ENCODE measurements around the gene LMBR1. TPM values are rescaled to one million over a fixed set of nuclear protein-coding genes. Genes with fewer than 3 reads are reported as not detected.
A peak's percentile ranks its signal among the peaks of the same experiment; 100 is the strongest.
"Not testable (repeated sequence)": the region's sequence is repeated elsewhere in the genome, so short reads cannot be mapped to it uniquely, and the experiment has no call there.

LMBR1 gene
- total RNA-seq, 1 donor from 2014 or later, result 44.5 TPM

DNA sequence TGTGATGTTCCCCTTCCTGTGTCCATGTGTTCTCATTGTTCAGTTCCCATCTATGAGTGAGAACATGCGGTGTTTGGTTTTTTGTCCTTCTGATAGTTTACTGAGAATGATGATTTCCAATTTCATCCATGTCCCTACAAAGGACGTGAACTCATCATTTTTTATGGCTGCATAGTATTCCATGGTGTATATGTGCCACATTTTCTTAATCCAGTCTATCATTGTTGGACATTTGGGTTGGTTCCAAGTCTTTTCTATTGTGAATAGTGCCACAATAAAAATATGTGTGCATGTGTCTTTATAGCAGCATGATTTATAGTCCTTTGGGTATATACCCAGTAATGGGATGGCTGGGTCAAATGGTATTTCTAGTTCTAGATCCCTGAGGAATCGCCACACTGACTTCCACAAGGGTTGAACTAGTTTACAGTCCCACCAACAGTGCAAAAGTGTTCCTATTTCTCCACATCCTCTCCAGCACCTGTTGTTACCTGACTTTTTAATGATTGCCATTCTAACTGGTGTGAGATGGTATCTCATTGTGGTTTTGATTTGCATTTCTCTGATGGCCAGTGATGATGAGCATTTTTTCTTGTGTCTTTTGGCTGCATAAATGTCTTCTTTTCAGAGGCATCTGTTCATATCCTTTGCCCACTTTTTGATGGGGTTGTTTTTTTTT lies 16.7 kb upstream of the LMBR1 start:
- intact Hi-C loops (cut with micrococcal nuclease); DNase-seq; ATAC-seq: not testable (repeated sequence)

DNA sequence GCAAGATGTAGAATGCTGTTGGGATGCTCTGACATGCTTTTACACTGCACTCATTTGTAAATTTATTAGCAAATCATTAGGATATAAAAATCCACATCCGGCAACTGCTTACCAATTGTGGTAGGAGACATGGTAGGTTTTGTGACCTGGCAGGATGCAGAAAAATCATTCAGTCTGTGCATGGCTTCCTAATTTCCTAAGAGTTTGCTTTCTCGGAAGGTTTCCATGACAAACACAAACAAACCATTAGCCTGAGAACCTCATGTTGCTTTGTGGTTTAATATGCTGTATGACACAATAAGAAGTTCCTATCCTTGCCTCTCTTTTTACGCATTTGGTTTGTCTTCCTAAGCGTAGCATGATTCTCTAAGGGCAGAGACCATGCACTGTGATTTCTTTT lies 14.7 kb upstream of the LMBR1 start:
- no peak for DNase-seq
- intact Hi-C loops (cut with micrococcal nuclease), result no loop called here
- no peak for ATAC-seq

DNA sequence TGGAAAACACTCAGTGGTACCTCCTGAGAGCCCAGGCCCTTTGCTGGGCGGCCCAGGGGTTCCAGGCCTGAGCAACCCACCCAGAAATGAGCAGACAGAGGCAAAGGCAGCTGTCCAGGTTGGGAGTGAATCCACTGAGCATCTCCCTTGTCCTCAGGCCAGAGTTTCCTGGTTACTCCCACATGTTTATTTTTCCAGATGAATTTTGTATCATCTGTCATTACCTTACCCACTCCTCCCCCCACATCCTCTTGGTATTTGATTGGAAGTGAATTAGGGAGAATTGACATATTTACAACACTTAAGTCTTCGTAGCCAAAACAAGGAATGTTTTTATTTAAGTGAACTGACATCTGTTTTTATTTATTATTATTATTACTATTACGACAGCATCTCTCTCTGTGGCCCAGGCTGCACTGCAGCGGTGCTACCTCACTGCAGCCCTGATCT lies 13.2 kb upstream of the LMBR1 start:
- ATAC-seq (no peak), DNase-seq (no peak)
- intact Hi-C loops (cut with micrococcal nuclease), result no loop called here

DNA sequence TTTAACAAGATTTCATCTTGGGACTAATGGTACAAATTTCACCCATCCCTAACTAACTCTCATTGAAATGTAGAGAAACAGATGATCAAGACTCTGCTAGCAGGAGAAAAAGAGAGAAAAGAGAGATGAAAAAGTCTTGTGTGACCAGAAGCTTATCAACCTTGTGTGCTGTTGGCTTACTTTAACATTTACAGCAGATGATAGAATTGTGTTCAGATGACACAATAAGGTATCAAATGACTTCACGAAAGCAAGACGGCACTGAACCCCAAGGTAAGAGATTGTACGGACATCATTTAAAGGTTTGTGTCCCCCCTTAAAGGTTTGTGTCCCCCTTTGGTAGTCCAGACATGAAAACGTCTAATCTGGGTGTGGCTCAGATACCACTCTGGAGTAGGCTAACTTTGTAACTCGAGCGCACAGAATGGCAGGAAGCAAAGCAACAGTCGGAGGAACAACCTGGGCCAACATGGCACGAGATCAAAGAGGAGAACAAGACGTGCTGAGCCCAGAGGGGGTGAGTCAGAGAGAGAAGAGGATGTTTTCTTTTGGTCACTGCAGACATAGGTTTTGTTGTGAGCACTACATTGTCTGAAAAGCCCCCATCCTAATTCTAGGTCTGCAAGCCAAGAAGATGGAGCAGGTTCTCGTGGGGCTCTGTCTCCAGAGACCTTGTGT lies 10.4 kb upstream of the LMBR1 start:
- DNase-seq, result no peak
- intact Hi-C loops (cut with micrococcal nuclease), result no loop called here
- ATAC-seq, result peak; percentile 80

DNA sequence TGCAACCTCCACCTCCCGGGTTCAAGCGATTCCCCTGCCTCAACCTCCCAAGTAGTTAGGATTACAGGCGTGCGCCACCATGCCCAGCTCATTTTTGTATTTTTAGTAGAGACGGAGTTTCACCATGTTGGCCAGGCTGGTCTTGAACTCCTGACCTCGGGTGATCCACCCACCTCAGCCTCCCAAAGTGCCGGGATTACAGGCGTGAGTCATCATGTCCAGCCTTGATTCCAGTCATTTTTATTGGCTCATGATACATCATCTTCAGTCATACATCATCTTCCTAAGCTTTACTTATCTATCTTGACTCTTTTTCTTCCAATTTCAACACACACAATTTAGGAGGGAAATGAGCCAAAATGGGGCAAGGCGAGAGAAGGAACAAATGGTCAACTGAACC lies 7.1 kb upstream of the LMBR1 start:
- DNase-seq; intact Hi-C loops (cut with micrococcal nuclease); ATAC-seq: not testable (repeated sequence)

DNA sequence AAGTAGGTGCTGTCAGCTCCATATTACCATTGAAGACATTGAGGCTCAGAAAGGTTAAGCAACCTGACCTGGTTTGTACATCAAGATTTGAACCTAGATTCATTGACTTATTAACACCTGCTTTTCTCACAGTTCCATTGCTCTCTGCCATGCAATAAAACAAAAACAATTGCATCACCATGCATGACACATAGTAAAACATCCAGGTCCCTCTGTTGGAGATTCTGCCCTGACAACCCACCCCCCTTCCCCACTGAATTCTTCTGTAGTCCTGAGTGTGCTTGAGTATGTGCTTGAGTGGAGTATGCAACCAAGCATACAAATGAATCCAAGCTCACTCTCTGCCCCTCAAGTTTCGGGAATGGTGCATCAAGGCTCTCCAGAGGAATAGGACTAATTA lies 6.0 kb upstream of the LMBR1 start:
- intact Hi-C loops (cut with micrococcal nuclease), result no loop called here
- DNase-seq, result no peak
- no peak for ATAC-seq

DNA sequence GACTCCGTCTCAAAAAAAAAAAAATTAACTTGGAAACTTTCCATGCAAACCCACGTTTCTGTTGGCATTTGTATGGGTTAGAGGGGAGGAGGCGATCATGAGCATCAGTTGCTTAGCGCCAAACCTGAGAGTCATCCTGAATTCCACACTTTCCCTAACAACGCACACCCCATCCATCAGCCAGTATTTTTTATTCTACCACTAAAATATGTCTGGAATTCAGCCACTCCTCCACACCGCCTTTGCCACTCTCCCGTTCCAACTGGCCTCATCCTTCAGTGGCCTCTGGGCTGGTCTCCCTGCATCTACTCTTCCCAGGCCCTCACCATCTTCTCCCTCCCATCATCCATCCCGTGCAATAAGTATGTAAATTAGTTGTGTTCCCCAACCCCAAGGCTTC lies 4.7 kb upstream of the LMBR1 start:
- DNase-seq (no peak), ATAC-seq (no peak)
- intact Hi-C loops (cut with micrococcal nuclease), result no loop called here

DNA sequence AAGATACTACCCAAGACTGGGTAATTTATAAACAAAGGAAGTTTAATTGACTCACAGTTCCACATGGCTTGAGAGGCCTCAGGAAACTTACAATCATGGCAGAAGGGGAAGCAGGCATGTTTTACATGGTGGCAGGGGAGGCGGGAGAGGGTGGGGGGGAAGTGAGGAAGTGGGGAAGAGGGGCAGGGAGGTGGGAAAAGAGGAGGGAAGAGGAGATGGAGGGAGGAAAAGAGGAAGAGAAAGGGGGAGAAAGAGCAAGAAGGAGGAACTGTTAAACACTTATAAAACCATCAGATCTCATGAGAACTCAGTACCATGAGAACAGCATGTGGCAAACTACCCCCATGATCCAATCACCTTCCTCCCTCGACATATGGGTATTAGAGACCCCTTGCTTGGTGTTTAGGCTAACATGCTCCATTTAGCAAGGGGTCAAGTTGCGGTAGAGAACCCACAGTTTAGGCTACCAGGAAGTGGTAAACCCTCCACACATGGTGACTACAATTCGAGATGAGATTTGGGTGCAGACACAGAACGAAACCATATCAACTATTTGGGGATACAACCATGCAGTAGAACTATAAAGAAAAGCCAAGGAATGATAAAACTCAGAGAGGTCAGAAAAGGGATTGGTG lies 3.5 kb upstream of the LMBR1 start:
- ATAC-seq, result no peak
- DNase-seq, result no peak
- intact Hi-C loops (cut with micrococcal nuclease), result no loop called here

DNA sequence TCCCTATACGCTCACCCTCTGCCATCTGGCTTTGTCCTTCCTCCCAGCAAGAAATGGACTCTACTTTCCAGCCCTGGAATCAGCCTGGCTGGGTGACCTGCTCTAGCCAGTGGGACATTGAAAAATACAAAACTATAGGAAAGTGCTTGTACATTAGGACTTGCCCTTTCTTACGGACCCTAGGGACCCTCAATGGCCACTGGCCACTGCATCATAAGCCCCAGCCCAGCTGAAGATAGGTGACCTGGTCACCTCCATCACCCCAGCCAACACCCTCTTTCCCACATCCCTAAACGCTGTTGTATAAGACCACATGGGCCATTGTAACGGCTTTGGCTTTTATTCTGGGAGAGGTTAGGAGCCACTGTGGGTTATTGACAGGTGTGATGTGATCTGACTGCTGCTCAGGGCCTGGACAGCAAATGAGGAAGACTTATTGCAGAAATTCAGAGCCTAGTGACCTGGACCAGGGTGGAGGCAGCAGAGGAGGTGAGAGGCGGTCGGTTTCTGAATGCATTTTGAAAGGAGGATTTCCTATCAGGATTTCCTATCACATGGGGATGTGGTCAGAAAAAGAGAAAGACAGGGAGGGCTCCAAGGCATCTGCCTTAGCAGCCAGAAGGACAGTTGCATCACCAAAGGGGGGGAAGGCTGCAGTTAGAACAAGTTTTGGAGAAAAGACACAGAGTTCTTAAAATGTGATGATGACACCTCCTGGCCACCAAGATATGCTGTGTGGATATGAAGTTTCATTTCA lies 2.2 kb upstream of the LMBR1 start:
- DNase-seq, result no peak
- intact Hi-C loops (cut with micrococcal nuclease), result no loop called here
- ATAC-seq, result no peak

DNA sequence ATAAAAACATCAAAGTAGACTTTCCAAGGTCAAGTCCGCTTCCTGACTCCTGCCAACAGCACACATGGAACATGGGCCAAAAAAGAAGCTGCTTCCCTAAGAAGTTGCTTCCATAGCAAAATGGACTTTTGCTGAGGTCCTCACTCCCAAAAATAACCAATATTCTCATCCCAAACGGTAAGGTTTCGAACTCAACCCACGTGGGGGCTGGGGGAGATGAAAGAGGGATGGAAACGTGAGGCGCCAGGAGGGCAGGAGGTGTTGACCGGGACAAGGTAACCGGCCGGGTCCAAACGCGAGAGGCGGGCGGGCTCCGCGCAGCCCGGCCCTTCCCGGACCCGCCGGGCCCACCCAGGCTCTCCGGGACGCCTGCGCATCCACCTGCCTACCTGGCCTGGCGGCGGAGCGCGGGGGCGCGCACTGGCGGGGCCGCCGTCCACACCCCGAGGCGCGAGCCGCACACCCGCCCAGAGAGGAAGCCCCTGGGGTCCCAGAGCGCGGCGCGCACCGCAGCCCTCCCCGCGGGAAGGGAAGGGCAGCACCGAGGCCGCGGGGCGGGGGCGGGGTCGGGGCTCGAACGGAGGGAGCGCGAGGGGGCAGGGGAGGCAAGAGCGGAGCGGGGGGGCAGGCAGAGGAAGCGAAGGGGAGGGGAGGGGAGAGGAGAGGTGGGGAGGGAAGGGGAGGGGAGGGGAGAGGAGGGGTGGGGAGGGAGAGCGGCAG lies 742 bp downstream of the LMBR1 start:
- intact Hi-C loops (cut with micrococcal nuclease), result no loop called here
- DNase-seq, result peak; percentile 67
- peak; percentile 39 for ATAC-seq

DNA sequence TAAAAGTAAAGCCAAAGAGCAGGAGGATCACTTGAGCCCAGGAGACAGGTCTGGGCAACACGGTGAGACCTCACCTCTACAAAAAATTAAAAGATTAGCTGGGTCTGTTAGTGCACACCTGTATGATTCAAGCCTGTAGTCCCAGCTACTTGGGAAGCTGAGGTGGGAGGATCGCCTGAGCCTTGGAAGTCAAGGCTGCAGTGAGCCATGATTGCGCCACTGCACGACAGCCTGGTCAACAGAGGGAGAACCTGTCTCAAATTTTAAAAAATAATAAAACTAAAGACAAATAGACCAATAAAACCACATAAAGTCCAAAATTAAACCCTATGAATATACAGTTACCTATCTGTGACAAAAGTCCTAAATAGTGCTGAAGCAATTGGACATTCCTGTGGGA lies 3.2 kb downstream of the LMBR1 start:
- DNase-seq (no peak), ATAC-seq (no peak)
- intact Hi-C loops (cut with micrococcal nuclease), result no loop called here

DNA sequence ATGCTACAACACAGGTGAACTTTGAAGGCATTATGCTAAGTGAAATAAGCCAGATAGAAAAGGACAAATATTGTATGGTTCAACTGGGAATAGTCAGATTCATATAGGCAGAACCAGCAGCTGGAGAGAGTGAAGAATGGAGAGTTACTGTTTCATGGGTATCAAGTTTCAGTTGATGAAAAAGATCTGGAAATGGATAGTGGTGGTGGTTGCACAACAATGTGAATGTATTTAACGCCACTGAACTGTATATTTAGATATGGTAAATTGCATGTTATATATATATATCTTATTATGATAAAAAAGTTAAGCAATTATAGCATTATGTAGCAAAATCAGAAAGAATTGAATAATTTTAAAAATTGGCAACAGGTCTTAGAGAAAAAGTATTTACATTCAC lies 3.9 kb downstream of the LMBR1 start:
- DNase-seq (no peak), ATAC-seq (no peak)
- intact Hi-C loops (cut with micrococcal nuclease), result no loop called here

DNA sequence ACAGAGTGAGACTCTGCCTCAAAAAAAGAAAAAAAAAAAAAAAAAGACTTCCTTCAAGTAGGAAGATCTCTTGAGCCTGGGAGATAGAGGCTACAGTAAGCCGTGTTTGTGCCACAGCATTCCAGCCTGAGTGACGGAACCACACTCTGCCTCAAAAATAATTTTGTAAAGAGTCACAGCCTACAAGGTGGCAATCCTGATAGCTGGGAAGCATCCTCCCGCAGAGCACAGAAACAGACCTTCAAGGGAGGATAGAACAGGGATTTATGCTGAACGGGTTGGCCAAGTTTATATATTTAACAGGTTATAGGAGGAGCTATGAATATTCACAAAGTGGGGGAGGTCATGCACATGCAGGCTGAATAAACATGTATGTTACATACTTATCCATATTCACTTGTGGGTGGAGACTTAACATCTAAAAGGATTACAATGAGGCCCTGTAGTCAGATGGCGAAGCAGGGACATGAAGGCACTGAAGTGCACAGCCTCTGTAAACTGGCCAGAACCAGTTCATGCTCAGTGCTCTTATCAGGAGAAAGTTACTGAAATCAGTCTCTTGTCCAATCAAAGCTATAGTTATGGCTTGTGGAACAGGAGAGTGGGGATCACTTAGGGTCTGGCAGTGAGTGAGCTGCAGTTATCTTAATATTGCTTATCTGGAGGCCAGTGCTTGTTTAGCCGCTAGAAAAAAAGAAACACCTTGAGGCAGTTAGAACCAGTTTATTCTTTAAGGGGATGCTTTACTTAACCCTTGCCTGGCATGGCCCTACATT lies 6.8 kb downstream of the LMBR1 start:
- intact Hi-C loops (cut with micrococcal nuclease), result no loop called here
- DNase-seq (no peak), ATAC-seq (peak; percentile 72)

DNA sequence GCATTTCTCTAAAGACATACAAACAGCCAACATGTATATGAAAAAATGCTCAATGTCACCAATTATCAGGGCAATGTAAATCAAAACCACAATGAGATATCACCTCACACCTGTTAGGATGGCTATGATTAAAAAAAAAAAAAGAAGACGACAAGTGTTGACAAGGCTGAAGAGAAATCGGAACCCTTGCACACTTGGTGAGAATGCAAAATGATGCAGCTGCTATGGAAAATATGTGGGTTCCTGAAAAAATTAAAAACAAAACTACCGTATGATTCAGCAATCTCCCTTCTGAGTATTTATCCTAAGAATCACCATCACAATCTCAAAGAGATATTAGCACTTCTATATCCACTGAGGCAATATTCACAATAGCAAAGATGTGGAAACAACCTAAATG lies 11.3 kb downstream of the LMBR1 start:
- intact Hi-C loops (cut with micrococcal nuclease), result no loop called here
- ATAC-seq, result no peak
- no peak for DNase-seq

DNA sequence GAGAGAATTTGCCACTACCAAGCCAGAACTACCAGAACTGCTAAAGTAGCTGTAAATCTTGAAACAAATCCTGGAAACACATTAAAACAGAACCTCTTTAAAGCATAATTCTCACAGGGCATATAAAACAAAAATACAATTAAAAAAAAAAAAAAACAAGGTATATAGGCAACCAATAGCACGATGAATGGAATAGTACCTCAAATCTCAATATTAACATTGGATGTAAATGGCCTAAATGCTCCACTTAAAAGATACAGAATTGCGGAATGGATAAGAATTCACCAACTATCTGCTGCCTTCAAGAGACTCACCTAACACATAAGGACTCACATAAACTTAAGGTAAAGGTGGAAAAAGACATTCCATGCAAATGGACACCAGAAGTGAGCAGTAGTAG lies 17.2 kb downstream of the LMBR1 start:
- ATAC-seq, result no peak
- intact Hi-C loops (cut with micrococcal nuclease), result no loop called here
- no peak for DNase-seq

DNA sequence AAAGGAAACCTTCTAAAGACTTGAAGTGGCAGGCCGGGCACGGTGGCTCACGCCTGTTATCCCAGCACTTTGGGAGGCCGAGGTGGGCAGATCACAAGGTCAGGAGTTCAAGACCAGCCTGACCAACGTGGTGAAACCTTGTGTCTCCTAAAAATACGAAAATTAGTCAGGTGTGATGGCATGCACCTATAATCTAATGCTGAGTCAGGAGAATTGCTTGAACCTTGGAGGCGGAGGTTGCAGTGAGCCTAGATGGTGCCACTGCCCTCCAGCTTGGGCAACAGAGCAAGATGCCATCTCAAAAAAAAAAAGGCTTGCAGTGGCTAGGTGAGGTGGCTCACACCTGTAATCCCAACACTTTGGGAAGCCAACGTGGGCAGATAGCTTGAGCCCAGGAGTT lies 24.6 kb downstream of the LMBR1 start:
- DNase-seq; intact Hi-C loops (cut with micrococcal nuclease); ATAC-seq: not testable (repeated sequence)

DNA sequence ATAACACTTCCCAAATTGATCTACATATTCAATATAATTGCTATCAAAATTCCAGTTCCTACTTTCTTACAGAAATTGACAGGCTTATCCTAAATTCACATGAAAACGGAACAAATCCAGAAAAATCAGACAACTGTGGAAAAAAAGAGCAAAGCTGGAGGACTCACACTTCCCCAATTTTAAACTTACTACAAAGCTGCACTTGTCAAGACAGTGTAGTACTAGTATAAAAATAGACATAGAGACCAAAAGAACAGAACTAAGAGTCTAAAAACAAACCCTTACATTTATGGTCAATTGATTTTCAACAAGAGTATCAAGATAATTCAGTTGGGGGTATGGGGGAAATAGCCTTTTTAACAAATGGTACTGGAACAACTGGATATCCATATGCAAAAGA lies 27.5 kb downstream of the LMBR1 start:
- intact Hi-C loops (cut with micrococcal nuclease), result no loop called here
- ATAC-seq (no peak), DNase-seq (no peak)

DNA sequence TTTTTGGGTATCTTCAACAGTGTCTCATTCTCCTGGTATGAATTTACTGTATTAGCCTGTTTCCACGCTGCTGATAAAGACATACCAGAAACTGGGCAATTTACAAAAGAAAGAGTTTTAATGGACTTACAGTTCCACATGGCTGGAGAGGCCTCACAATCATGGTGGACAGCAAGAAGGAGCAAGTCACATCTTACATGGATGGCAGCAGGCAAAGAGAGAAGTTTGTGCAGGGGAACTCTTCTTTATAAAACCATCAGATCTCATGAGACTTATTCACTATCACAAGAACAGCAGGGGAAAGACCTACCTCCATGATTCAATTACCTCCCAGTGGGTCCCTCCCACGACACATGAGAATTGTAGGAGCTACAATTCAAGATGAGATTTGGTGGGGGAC lies 31.0 kb downstream of the LMBR1 start:
- intact Hi-C loops (cut with micrococcal nuclease); DNase-seq; ATAC-seq: not testable (repeated sequence)

DNA sequence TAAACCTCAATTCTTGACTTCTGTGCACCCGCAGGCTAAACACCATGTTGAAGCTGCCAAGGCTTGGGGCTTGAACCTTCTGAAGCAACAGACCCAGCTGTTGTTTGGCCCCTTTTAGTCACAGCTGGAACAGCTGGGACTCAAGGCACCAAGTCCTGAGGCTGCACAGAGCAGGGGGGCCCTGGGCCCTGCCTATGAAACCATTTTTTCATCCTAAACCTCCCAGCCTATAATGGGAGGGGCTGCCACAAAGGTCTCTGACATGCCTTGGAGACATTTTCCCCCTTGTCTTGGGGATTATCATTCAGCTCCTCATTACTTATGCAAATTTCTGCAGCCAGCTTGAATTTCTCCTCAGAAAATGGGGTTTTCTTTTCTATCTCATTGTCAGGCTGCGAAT lies 31.8 kb downstream of the LMBR1 start:
- intact Hi-C loops (cut with micrococcal nuclease), result no loop called here
- DNase-seq (no peak), ATAC-seq (no peak)
